HepG2 (cell line): ENCODE data around the gene GRID1. TPM values are rescaled to one million over a fixed set of nuclear protein-coding genes. Genes with fewer than 3 reads are reported as not detected.

ENCODE experiments used
- ATAC-seq: fragments of 200-7000 bp; cut with Tn5 transposase; 3 replicates; pipeline ENCODE4 v1.9.1; 2020; ENCODE audit warnings: mild to moderate bottlenecking, moderate library complexity
- BruUV-seq: library from RNA; stranded (reverse); fragments of 400-500 nt; replicated peaks from 2 replicates; lab custom pipeline; 2021; lab: Mats Ljungman, UMichigan
- CTCF ChIA-PET: fragments of 300-600 bp; formaldehyde crosslinking; extraction: SDS; loops from one replicate; lab custom pipeline; 2021; ENCODE audit warnings: low total read pairs, inconsistent platforms, low intra/inter-chr PET ratio; lab: Yijun Ruan, JAX
- POLR2A ChIA-PET: fragments of 350-600 bp; sonication (Branson Sonifier 250); formaldehyde crosslinking; loops from one replicate; lab custom pipeline; 2020; ENCODE audit warnings: antibody characterized with exemption, inconsistent platforms; lab: Yijun Ruan, JAX
- DNase-seq: peaks from one replicate; pipeline ENCODE4 v3.0.0-alpha.2; 2015; ENCODE audit warnings: low spot score
- FAIRE-seq: peaks from 3 replicates; lab custom pipeline; 2011; peaks lifted over from hg19 to GRCh38; lab: Jason Lieb, UNC
- H2AFZ ChIP-seq: one replicate; pipeline ENCODE4 v1.6.1; 2011; ENCODE audit warnings: low read length, inconsistent platforms
- H3K27ac ChIP-seq: fragments of 300-600 bp; 3 replicates; pipeline ENCODE4 v1.8.0; 2011; ENCODE audit warnings: mixed run types, mild to moderate bottlenecking, mixed read lengths, low read length, inconsistent platforms; ENCODE audit not compliant: insufficient read depth; ENCODE audit errors: extremely low read length
- H3K27me3 ChIP-seq, 2 experiments: fragments of 200-600 bp in 1 of 2; 2 replicates in 1 of 2; 3 replicates in 1 of 2; pipeline versions ENCODE4 v1.6.0 to v1.8.0; 2011; ENCODE audit warnings: low read length in 2 of 2, mild to moderate bottlenecking in 2 of 2, moderate library complexity in 2 of 2, inconsistent platforms in 1 of 2; ENCODE audit not compliant: insufficient read depth in 2 of 2, control insufficient read depth in 1 of 2
- H3K36me3 ChIP-seq, 2 experiments: fragments of 200-600 bp in 1 of 2; replicated peaks in 1 of 2; 2 replicates in 1 of 2; 3 replicates in 1 of 2; pipeline versions ENCODE4 v1.5.1 to v1.8.0; 2011; ENCODE audit warnings: low read length in 2 of 2, inconsistent platforms in 1 of 2; ENCODE audit not compliant: insufficient read depth in 2 of 2, control insufficient read depth in 1 of 2
- H3K4me1 ChIP-seq: 2 replicates; pipeline ENCODE4 v1.5.1; 2012; ENCODE audit warnings: low read length, inconsistent platforms; ENCODE audit not compliant: insufficient read depth
- H3K4me2 ChIP-seq: 2 replicates; pipeline ENCODE4 v1.6.0; 2011; ENCODE audit warnings: low read depth, low read length, inconsistent platforms
- H3K4me3 ChIP-seq, 3 experiments: fragments of 200-600 bp in 1 of 3; sonication (generic), shearing (Covaris generic) in 1 of 3; replicated peaks in 1 of 3; 2 replicates each; pipeline ENCODE4 v1.5.1; 2011 to 2016; ENCODE audit warnings: low read length in 3 of 3, inconsistent platforms in 2 of 3, low read depth in 2 of 3, mild to moderate bottlenecking in 2 of 3, control low read depth in 1 of 3, mixed read lengths in 1 of 3; ENCODE audit not compliant: insufficient read depth in 1 of 3
- H3K79me2 ChIP-seq: one replicate; pipeline ENCODE4 v1.6.1; 2011; ENCODE audit warnings: low read length, inconsistent platforms; ENCODE audit not compliant: insufficient read depth
- H3K9ac ChIP-seq: 2 replicates; pipeline ENCODE4 v1.6.0; 2011; ENCODE audit warnings: mild to moderate bottlenecking, low read depth, low read length, inconsistent platforms; ENCODE audit not compliant: insufficient read depth
- H3K9me3 ChIP-seq: 2 replicates; pipeline ENCODE4 v1.5.1; 2012; ENCODE audit warnings: mild to moderate bottlenecking, low read length
- H4K20me1 ChIP-seq: 2 replicates; pipeline ENCODE4 v1.6.0; 2011; ENCODE audit warnings: inconsistent platforms, mild to moderate bottlenecking, low read length, moderate library complexity; ENCODE audit not compliant: insufficient read depth
- BCLAF1 ChIP-seq: fragments of 450-650 bp; IDR thresholded peaks from 2 replicates; pipeline ENCODE4 v1.6.1; 2017; ENCODE audit warnings: mild to moderate bottlenecking
- E2F2 ChIP-seq: sonication (generic); formaldehyde crosslinking; IDR thresholded peaks from 2 replicates; pipeline ENCODE4 v1.4.0; 2020; ENCODE audit warnings: missing genetic modification reagents, borderline replicate concordance
- SKIL ChIP-seq: sonication (generic); formaldehyde crosslinking; IDR thresholded peaks from 2 replicates; pipeline ENCODE4 v1.8.0; 2022; ENCODE audit warnings: missing genetic modification reagents, mild to moderate bottlenecking, moderate library complexity, borderline replicate concordance
- SMAD1 ChIP-seq: sonication (generic); formaldehyde crosslinking; IDR thresholded peaks from 2 replicates; pipeline ENCODE4 v1.4.0; 2020; ENCODE audit warnings: missing genetic modification reagents, low read depth, mild to moderate bottlenecking, borderline replicate concordance
- SMARCC2 ChIP-seq: fragments of 450-650 bp; IDR thresholded peaks from 2 replicates; pipeline ENCODE4 v1.6.1; 2017; ENCODE audit warnings: antibody characterized with exemption, mild to moderate bottlenecking
- ZNF672 ChIP-seq: sonication (generic); formaldehyde crosslinking; IDR thresholded peaks from 2 replicates; pipeline ENCODE4 v1.8.1; 2022; ENCODE audit warnings: missing genetic modification reagents
- ZNF704 ChIP-seq: sonication (generic); formaldehyde crosslinking; IDR thresholded peaks from 2 replicates; pipeline ENCODE4 v1.8.1; 2023; ENCODE audit warnings: mild to moderate bottlenecking, inconsistent platforms, moderate library complexity, missing genetic modification reagents, borderline replicate concordance
- ZNF800 ChIP-seq: sonication (generic); formaldehyde crosslinking; IDR thresholded peaks from 2 replicates; pipeline ENCODE4 v1.4.0; 2020; ENCODE audit warnings: missing genetic modification reagents
- WGBS: methylation state at CpG from one replicate; pipeline ENCODE4 v1.1.6; 2017; ENCODE audit warnings: low lambda C conversion rate; 5-methylcytosine and 5-hydroxymethylcytosine counted together
- in situ Hi-C: cut with HindIII; loops from 2 replicates; pipeline ENCODE4 v1.10.0; 2017; ENCODE audit warnings: low pct_unique_long_range_greater_than_20kb; ENCODE audit not compliant: extremely low pct_ligation_motif_present
- intact Hi-C: fragments of 100-400 bp; cut with micrococcal nuclease; formaldehyde crosslinking; loops from one replicate; pipeline ENCODE4 v1.10.0; 2022; ENCODE audit not compliant: unreplicated experiment
- polyA plus RNA-seq, 8 experiments: library from polyadenylated mRNA; depleted of rRNA in 3 of 8; stranded (reverse) in 7 of 8; unstranded in 1 of 8; fragments of >200 nt; fragmentation: Illumina TruSeq in 4 of 8; extraction: Trizol in 4 of 8; gene quantifications; 2 replicates each; pipeline versions ENCODE4 v1.2.1 to v1.2.3, GENCODE V29; 2011 to 2016; ENCODE audit warnings: low read depth in 4 of 8, missing spikeins in 1 of 8, mixed read lengths in 1 of 8; ENCODE audit not compliant: insufficient read depth in 1 of 8
- total RNA-seq, 5 experiments: library from RNA; depleted of rRNA; stranded (reverse); fragments of >200 nt; fragmentation: Illumina TruSeq; extraction: Trizol; gene quantifications; 2 replicates each; pipeline ENCODE4 v1.2.3, GENCODE V29; 2016; ENCODE audit warnings: low read depth in 1 of 5

Gene GRID1
- total and polyA plus RNA-seq, 2 of the 13 experiments (the other 11 are each of a cell fraction or from before 2014, with no cell fraction given) = 0.05 TPM; not detected in 1

GRCh38 chr10:86198271-86198670, 168.3 kb downstream of the GRID1 start:
- no TSS peak for BruUV-seq
- no peak overlapping the region for H3K9ac ChIP-seq
- TF ChIP-seq ZNF704 (CRISPR knock-in tag) (no peak), BCLAF1 (no peak), ZNF800 (CRISPR knock-in tag) (no peak), SMARCC2 (no peak), E2F2 (CRISPR knock-in tag) (no peak), SMAD1 (CRISPR knock-in tag) (no peak), ZNF672 (CRISPR knock-in tag) (no peak), SKIL (no peak)
- TF ChIP-seq, all 625 proteins: peak for 0
- ChIA-PET POLR2A (no interaction called here), CTCF (no interaction called here)
- in situ Hi-C loops = no loop called here
- intact Hi-C loops = no loop called here
- ATAC-seq (no peak), FAIRE-seq (no peak), DNase-seq (no peak)
- Histone ChIP-seq H3K27me3 (peaks cover 3 to 34% of the 10 kb centered on the region in 2 experiments; a peak in 3 of 5 replicates), H3K79me2 (no peaks in the 10 kb centered on the region), H3K27ac (no peak overlapping the region), H3K4me3 (no peak overlapping the region), H4K20me1 (no peaks in the 10 kb centered on the region), H3K4me2 (no peak overlapping the region), H3K36me3 (no peaks in the 10 kb centered on the region), H3K9me3 (no peaks in the 10 kb centered on the region), H2AFZ (no peak overlapping the region), H3K4me1 (no peaks in the 10 kb centered on the region)
- 0% methylated on average over 4 of the region's 4 CpGs for WGBS
